GM19468 (cell line): ENCODE measurements around the gene TRIM50.
"Not testable (repeated sequence)": the region's sequence is repeated elsewhere in the genome, so short reads cannot be mapped to it uniquely, and the experiment has no call there.

ENCODE experiments used
- ATAC-seq: cut with Tn5 transposase; IDR thresholded peaks from one replicate; pipeline ENCODE4 v1.9.1; 2021; ENCODE audit warnings: mild to moderate bottlenecking, moderate library complexity, moderate number of reproducible peaks; ENCODE audit not compliant: unreplicated experiment; ENCODE audit errors: extremely low read depth

Gene TRIM50

GRCh38 chr7:73319541-73319940 lies 8.3 kb downstream of the TRIM50 start:
- ATAC-seq = not testable (repeated sequence)

GRCh38 chr7:73318656-73319204 lies 9.2 kb downstream of the TRIM50 start:
- not testable (repeated sequence) for ATAC-seq

GRCh38 chr7:73316521-73316920 lies 11.4 kb downstream of the TRIM50 start:
- ATAC-seq = no peak

DNA sequence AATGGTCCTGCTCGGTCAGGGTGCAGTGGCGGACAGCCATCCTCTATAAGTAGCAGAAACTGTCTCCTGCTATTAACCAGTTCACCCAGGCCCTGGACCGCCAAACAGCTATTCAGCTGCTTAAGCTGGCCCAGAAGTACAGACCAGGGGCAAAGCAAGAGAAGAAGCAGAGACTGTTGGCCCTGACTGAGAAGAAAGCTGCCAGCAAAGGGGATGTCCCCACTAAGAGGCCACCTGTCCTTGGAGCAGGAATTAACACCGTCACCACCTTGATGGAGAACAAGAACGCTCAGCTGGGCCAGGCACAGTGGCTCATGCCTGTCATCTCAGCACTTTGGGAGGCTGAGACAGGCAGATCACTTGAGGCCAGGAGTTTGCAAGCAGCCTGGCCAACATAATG lies 13.6 kb downstream of the TRIM50 start:
- ATAC-seq = no peak

GRCh38 chr7:73313521-73313906 lies 14.4 kb downstream of the TRIM50 start:
- no peak for ATAC-seq

DNA sequence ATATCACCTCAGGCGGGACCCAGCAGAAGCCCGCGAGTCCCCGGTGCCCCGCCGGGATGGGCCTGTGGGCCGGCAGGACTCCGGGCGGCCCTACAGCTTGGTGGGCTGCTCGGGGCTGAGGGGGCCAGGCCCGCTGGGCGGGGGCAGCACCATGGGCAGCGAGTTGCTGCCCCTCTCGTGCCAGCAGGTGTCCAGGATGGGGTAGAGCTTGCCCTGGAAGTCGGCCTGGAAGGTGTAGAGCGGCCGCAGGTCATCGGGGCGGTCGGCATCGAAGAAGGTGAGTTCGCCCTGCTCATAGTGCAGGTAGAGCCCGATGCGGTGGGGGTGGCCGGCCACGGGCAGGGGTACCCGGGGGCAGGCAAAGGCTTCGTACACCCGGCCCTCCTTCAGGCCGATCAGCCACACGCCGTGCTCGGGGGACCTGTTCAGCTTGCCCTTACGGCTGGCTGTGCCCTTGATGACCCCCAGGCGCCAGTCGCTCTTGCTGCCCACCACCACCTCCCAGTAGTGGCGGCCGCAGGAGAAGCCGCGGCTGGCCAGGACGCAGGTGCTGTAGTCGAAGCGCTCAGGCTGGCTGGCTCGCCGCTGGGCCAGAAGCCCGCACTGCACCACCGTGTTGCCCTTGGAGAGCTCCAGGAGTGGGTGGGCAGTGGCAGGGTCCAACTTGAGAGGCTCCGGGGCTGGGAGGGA lies 14.9 kb downstream of the TRIM50 start:
- ATAC-seq = no peak

DNA sequence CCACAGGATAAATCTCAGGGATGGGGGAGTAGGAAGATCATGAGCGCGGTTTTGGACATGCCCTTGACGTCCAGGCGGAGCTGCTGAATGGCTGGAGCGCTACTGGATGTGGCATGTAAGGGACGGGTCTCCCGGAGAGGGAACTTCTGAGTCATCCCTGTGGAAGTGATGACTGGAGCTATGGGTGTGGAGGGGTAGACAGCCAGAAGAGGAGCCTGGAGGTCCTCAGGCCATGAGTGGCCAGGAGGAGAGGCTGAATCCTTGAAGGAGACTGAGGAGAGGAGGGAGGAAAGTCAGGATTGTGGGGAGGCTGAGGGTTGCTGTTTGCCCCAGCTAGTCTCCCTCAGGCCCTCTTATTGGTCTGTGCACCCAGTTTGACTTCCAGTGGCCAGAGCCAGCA lies 16.5 kb downstream of the TRIM50 start:
- not testable (repeated sequence) for ATAC-seq

- ATAC-seq = peak; percentile 84
These were observed 19.1 kb downstream of the TRIM50 start, which contains the start of gene NSUN5 for GRCh38 chr7:73308665-73309214. Gene NSUN5 (minus strand): TSS chr7:73308826. CDS start chr7:73308790, 36 bp downstream.

- no peak for ATAC-seq
These were observed 19.7 kb downstream of the TRIM50 start for GRCh38 chr7:73308074-73308664.

DNA sequence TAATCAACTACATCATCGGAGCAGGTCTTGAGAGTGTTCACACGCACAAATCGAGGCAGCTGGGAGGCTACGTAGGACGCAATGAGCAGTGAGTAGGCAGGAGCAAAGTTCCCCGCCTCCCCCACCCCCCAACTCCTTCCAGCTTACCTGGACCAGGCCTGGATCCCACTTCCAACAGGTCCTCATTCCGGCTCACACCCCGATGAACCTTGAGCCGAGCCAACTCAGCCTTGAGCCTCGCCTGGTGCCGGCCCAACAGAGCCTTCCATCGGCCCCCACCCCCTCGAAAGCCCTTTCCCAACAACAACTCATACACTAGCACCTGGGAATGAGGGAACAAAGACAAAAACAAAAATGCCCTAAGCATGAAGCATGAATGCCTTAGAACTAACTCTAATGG lies 20.4 kb downstream of the TRIM50 start:
- ATAC-seq = no peak

DNA sequence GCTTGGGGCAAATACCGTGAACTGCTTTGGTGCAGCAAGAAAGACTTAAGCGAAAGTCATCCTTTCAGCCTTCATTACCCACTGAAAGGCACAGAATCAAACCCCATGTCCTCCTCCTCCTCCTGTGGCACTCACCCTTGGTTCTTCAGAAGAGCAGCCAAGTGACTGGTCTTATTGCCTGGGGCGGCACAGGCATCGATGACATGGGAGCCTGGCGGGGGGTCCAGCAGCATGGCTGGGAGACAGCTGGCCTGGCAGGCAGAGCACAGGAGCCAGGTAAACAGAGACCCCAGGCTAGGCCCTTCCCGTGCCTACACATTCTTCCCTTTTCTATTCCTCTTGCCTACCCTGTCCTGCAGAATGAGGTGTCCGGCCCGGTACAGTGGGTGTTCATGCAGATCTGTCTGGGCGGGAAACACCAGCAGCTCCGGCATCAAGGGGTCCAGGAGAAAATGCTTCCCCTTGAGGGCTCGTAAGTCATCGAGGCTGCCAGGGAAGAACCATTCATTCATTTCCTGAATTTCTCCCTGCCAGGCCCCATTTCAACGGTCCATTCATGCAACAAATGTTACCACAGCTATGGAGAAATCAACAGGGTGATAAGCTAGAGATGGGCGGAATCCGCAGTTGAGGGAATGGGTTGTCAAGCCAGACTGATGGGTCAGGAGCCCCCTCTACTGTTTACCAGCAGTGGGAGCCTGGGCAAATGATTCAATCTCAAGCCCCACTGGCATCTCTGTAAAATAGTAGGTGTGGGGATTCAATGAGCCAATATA lies 23.1 kb downstream of the TRIM50 start:
- not testable (repeated sequence) for ATAC-seq

DNA sequence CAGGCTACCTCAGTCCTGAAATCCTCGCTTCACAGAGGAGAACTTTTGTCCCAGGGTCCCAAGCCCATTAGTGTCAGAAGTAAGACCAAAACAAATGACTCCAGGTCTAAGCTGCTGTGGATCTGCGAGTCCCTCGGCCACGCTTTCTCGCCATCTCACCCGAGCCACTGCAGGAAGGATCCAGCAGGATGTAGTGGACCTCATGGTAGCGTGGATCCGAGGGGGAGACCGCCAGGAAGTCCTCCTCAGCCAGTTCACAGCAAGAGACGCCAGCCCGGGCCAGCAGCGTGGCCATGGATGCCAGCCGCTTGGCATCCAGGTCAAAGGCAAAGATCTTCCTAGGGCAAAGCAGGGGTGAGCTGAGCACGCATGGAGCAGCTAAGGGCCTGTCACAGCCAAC lies 23.8 kb downstream of the TRIM50 start:
- ATAC-seq = no peak

DNA sequence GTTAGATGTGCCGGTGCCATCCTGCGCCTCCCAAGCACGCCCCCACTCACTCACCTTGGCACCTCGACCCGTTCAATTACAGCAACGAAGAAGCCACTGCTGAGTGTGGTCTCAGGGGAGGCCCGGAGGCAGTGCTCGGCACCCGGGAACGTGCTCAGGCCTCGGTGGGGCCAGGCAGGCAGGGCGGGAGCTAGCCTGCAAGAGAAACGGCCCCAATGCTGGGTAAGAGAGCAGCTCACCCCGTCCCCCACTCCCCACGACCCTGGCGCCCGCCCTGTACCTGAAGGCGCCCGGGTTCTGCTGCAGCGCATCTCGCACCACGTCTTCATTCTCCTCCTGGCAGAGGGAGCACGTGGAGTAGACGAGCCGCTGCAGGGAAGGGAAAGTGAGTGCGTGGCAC lies 24.3 kb downstream of the TRIM50 start:
- no peak for ATAC-seq

DNA sequence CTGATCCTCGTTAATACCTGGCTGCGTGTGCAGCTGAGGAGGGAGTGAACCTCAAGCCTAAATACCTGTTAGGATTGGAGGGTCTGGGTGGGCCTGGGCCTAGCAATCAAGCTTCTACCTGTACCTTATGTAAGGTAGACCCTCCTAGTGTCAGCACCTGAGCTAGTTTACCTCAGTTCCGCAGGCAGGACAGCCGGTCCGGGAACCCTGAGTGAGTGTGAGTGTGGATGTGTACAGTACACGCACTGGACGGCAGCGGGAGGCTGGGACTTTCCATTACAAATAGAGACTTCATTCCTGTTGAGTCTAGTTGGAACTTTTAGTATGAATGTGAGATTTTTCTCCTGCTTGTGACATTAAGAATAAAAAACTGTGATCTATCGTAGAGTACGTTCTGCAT lies 25.0 kb downstream of the TRIM50 start:
- ATAC-seq = not testable (repeated sequence)

- ATAC-seq = not testable (repeated sequence)
These were observed 26.8 kb downstream of the TRIM50 start for GRCh38 chr7:73301108-73301507.

DNA sequence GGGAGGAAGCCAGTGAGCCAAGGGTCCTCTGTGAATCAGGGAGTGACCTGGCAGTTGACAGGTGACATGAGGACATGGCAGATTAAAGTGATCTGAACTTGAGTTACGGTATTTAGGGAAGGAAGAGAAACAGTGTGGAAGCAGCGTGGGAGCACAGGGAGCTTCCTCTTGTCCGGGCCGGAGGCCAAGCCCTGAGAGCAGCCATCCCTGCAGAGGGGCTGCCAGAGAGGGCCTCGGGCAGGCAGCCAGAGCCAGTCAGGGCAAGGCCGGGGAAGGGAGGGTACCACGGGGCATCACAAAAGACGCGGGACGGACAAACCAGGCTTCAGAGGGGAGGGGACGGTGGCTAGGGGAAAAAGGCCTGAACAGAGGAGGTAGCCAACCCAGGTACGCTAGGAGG lies 28.1 kb downstream of the TRIM50 start:
- ATAC-seq = not testable (repeated sequence)

DNA sequence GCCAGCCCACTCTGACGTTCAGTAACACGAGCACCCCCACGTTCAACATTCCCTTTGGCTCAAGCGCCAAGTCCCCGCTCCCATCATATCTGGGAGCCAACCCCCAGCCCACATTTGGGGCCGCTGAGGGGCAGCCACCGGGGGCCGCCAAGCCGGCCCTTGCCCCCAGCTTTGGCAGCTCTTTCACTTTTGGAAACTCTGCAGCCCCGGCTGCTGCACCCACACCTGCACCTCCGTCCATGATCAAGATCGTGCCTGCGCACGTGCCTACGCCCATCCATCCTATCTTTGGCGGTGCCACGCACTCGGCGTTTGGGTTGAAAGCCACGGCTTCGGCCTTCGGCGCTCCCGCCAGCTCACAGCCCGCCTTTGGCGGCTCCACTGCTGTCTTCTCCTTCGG lies 30.2 kb downstream of the TRIM50 start:
- ATAC-seq = not testable (repeated sequence)

DNA sequence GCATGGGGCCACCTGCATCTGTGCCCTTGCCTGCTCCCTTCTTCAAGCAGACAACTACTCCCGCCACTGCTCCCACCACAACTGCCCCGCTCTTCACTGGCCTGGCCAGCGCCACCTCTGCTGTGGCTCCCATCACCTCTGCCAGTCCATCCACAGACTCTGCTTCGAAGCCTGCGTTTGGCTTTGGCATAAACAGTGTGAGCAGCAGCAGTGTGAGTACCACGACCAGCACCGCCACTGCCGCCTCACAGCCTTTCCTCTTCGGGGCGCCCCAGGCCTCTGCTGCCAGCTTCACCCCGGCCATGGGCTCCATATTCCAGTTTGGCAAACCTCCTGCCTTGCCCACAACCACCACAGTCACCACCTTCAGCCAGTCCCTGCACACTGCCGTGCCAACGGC lies 30.6 kb downstream of the TRIM50 start:
- not testable (repeated sequence) for ATAC-seq

DNA sequence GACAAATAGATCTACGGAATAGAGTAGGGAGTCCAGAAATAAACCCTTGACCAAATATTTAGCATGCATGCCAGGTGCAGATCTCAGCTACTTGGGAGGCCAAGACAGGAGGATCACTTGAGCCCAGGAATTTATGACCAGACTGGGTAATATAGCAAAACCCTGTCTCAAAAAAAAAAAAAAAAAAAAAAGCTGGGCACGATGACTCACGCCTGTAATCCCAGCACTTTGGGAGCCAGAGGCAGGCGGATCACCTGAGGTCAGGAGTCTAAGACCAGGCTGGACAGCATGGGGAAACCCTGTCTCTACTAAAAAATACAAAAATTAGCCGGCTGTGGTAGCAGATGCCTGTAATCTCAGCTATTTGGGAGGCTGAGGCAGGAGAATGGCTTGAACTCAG lies 50.7 kb downstream of the TRIM50 start:
- not testable (repeated sequence) for ATAC-seq

DNA sequence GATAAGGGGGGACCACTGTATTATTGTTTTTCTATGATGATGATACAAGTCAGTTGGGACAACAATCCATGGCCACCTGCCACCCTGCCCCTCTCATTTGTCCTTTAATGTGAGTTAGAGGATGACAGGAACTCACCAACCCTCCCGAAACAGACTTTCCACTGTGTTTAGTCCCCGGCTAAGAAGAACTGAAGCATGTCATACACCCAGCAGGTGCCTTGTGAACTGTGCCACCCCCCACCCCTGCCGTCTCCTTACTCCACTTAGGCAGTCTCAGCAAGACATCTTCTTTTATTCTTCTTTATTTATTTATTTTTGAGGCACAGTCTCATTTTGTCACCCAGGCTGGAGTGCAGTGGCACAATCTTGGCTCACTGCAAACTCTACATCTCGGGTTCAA lies 60.1 kb downstream of the TRIM50 start:
- ATAC-seq = not testable (repeated sequence)
